ENCODE measurements around the gene OBSL1.
A peak's percentile ranks its signal among the peaks of the same experiment; 100 is the strongest.

Gene OBSL1

DNA sequence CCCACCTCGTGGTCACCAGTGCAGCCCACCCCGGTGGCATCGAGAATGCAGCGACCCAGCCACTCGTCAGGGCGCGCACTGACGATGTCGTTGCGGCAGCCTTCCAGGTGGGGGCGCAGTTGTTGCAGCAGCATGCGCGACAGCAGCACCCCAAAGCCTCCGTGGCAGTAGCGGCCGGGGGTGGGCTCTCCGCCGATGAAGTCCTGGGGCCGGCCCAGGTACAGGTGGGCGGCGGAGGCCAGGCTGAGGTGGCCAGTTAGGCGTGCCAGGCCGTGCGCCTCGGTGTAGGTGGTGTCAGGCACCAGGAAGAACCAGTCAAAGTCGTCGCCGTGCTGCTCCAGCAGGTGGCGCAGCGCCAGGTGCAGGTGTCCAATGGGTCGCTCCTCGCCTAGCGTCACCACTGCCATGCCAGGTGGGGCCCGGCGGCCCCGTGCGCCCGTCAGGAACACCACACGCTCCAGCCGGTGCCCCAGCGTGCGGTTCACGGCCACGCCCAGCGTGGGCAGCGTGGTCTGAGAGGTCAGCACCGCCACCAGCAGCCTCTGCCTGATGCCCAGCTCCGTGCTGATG lies 29.6 kb downstream of the OBSL1 start:
- Histone ChIP-seq H3K9me3 (ENCODE audit: control insufficient read depth in 2 of 2, low read length in 2 of 2) (no peaks in the 10 kb centered on the region), H3K9ac (ENCODE audit: low read depth in 1 of 2, low read length in 2 of 2) (peak overlapping the region in 1 of 2 donors; percentile 76), H3K4me1 (ENCODE audit: control insufficient read depth in 2 of 2, insufficient read depth in 2 of 2, low read length in 2 of 2) (peaks cover 19 to 23% of the 10 kb centered on the region in 2 donors), H3K36me3 (ENCODE audit: control insufficient read depth in 2 of 2, insufficient read depth in 2 of 2, low read length in 2 of 2) (peaks cover 9 to 16% of the 10 kb centered on the region in 2 donors), H3K4me3 (ENCODE audit: low read length in 2 of 2) (peak overlapping the region; percentile 71 to 79), H3K27me3 (ENCODE audit: control insufficient read depth in 2 of 2, insufficient read depth in 2 of 2, low read length in 2 of 2) (no peaks in the 10 kb centered on the region), H3K27ac (ENCODE audit: low read depth in 2 of 2, low read length in 2 of 2) (peak overlapping the region in 1 of 2 donors; percentile 28)

DNA sequence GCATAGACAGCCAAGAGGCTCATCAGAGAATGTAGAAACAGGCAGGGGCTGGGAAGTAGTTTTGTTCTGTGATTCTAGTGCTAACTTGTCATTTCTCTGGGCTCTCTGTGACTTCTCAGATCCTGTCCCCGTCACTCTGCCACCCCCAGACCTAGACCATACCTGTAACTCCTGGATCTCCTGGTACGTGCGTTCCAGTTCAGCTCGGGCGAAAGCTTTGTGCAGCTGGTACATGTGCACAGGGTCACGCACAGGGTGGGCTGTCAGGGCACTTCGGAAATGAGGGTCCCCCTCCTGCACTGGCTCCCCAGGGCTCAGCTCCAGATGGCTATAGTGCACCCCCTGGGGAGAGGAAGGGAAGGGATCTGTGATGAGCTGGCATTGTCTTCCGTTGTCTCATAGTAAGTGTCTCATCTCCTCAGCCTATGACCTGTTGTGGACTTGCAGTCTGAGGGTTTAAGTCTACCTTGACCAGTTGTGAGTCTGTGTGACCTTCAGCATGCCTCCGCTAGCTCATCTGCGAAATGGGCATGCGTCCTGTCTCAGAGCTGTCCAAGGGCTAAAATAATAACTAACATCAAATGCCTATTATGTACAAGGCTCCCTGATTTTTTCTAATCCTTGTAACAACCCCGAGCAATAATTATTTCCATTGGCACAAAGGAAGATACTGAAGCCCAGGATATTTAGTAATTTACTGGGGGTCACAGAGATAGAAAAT lies 30.4 kb downstream of the OBSL1 start:
- H3K4me3 ChIP-seq (ENCODE audit: low read length in 2 of 2) = no peak overlapping the region
- H3K27me3 ChIP-seq (ENCODE audit: control insufficient read depth in 2 of 2, insufficient read depth in 2 of 2, low read length in 2 of 2) = no peaks in the 10 kb centered on the region
- H3K36me3 ChIP-seq (ENCODE audit: control insufficient read depth in 2 of 2, insufficient read depth in 2 of 2, low read length in 2 of 2) = peaks cover 9 to 16% of the 10 kb centered on the region in 2 donors
- H3K9me3 ChIP-seq (ENCODE audit: control insufficient read depth in 2 of 2, low read length in 2 of 2) = no peaks in the 10 kb centered on the region
- H3K9ac ChIP-seq (ENCODE audit: low read depth in 1 of 2, low read length in 2 of 2) = no peak overlapping the region
- peaks cover 19 to 23% of the 10 kb centered on the region in 2 donors for H3K4me1 ChIP-seq (ENCODE audit: control insufficient read depth in 2 of 2, insufficient read depth in 2 of 2, low read length in 2 of 2)
- no peak overlapping the region for H3K27ac ChIP-seq (ENCODE audit: low read depth in 2 of 2, low read length in 2 of 2)

- Histone ChIP-seq H3K4me3 (ENCODE audit: low read length in 2 of 2) (no peak overlapping the region), H3K9me3 (ENCODE audit: control insufficient read depth in 2 of 2, low read length in 2 of 2) (no peaks in the 10 kb centered on the region), H3K4me1 (ENCODE audit: control insufficient read depth in 2 of 2, insufficient read depth in 2 of 2, low read length in 2 of 2) (peaks cover 19 to 23% of the 10 kb centered on the region in 2 donors), H3K36me3 (ENCODE audit: control insufficient read depth in 2 of 2, insufficient read depth in 2 of 2, low read length in 2 of 2) (peaks cover 9 to 16% of the 10 kb centered on the region in 2 donors), H3K9ac (ENCODE audit: low read depth in 1 of 2, low read length in 2 of 2) (no peak overlapping the region), H3K27ac (ENCODE audit: low read depth in 2 of 2, low read length in 2 of 2) (no peak overlapping the region), H3K27me3 (ENCODE audit: control insufficient read depth in 2 of 2, insufficient read depth in 2 of 2, low read length in 2 of 2) (no peaks in the 10 kb centered on the region)
These were observed 31.2 kb downstream of the OBSL1 start for GRCh38 chr2:219539926-219540678.

DNA sequence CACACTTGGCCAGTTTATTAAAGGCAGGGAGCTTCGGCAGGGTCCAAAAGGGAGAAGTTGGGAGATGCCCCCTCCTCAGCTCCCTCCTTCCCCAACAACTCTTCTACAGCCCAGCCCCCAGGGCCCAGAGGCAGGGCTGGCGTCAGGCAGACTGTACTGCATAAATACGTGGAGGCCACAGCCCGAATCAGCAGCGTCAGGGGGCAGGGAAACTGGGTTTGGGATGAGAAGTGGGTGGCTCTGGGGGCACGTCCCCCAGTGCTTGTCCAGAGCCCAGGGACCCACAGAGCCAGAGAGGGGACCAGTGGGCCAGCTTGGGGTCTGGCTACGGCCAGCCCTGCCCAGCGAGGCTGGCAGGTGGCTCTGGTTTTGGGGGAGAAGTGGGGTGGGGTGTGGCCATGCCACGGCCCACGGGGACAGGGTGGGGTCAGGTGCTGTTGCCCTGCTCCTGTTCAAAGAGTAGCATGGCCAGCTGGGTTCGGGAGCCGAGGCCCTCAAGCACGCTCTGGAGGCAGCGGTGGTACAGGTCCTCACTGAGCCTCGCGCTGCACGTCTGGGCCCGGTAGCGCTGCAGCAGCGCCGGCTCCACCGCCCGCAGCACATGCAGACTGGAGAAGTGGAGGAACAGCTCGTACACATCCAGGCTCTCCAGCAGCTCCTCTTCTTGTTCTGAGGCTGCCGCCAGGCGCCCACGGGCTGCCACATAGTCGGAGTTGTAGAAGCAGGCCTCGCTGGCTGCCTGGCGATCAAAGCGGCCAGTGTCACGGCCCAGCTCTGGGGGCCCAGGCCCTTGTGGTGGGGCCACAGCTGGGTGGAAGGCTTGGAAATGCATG lies 32.2 kb downstream of the OBSL1 start:
- H3K9me3 ChIP-seq (ENCODE audit: control insufficient read depth in 2 of 2, low read length in 2 of 2) = no peaks in the 10 kb centered on the region
- no peaks in the 10 kb centered on the region for H3K27me3 ChIP-seq (ENCODE audit: control insufficient read depth in 2 of 2, insufficient read depth in 2 of 2, low read length in 2 of 2)
- H3K27ac ChIP-seq (ENCODE audit: low read depth in 2 of 2, low read length in 2 of 2) = no peak overlapping the region

GRCh38 chr2:219538504-219538951 lies 32.8 kb downstream of the OBSL1 start:
- H3K9me3 ChIP-seq (ENCODE audit: control insufficient read depth in 2 of 2, low read length in 2 of 2) = no peaks in the 10 kb centered on the region
- no peak overlapping the region for H3K4me3 ChIP-seq (ENCODE audit: low read length in 2 of 2)
- H3K9ac ChIP-seq (ENCODE audit: low read depth in 1 of 2, low read length in 2 of 2) = no peak overlapping the region
- H3K36me3 ChIP-seq (ENCODE audit: control insufficient read depth in 2 of 2, insufficient read depth in 2 of 2, low read length in 2 of 2) = peaks cover 9 to 16% of the 10 kb centered on the region in 2 donors
- H3K27ac ChIP-seq (ENCODE audit: low read depth in 2 of 2, low read length in 2 of 2) = no peak overlapping the region
- peaks cover 12 to 18% of the 10 kb centered on the region in 2 donors for H3K4me1 ChIP-seq (ENCODE audit: control insufficient read depth in 2 of 2, insufficient read depth in 2 of 2, low read length in 2 of 2)
- no peaks in the 10 kb centered on the region for H3K27me3 ChIP-seq (ENCODE audit: control insufficient read depth in 2 of 2, insufficient read depth in 2 of 2, low read length in 2 of 2)

More for the DNA sequence above, 32.2 kb downstream of the OBSL1 start:
- no peak overlapping the region for H3K9ac ChIP-seq (ENCODE audit: low read depth in 1 of 2, low read length in 2 of 2)
- no peak overlapping the region for H3K4me3 ChIP-seq (ENCODE audit: low read length in 2 of 2)
- peaks cover 13 to 19% of the 10 kb centered on the region in 2 donors for H3K4me1 ChIP-seq (ENCODE audit: control insufficient read depth in 2 of 2, insufficient read depth in 2 of 2, low read length in 2 of 2)
- H3K36me3 ChIP-seq (ENCODE audit: control insufficient read depth in 2 of 2, insufficient read depth in 2 of 2, low read length in 2 of 2) = peaks cover 9 to 16% of the 10 kb centered on the region in 2 donors

- Histone ChIP-seq H3K27me3 (ENCODE audit: control insufficient read depth in 2 of 2, insufficient read depth in 2 of 2, low read length in 2 of 2) (peaks cover 0 to under 1% of the 10 kb centered on the region in 2 donors), H3K27ac (ENCODE audit: low read depth in 2 of 2, low read length in 2 of 2) (no peak overlapping the region), H3K4me1 (ENCODE audit: control insufficient read depth in 2 of 2, insufficient read depth in 2 of 2, low read length in 2 of 2) (peaks cover 10 to 14% of the 10 kb centered on the region in 2 donors), H3K4me3 (ENCODE audit: low read length in 2 of 2) (no peak overlapping the region), H3K36me3 (ENCODE audit: control insufficient read depth in 2 of 2, insufficient read depth in 2 of 2, low read length in 2 of 2) (peaks cover 9 to 16% of the 10 kb centered on the region in 2 donors), H3K9me3 (ENCODE audit: control insufficient read depth in 2 of 2, low read length in 2 of 2) (no peaks in the 10 kb centered on the region), H3K9ac (ENCODE audit: low read depth in 1 of 2, low read length in 2 of 2) (no peak overlapping the region)
These were observed 33.5 kb downstream of the OBSL1 start for GRCh38 chr2:219537657-219538488.

DNA sequence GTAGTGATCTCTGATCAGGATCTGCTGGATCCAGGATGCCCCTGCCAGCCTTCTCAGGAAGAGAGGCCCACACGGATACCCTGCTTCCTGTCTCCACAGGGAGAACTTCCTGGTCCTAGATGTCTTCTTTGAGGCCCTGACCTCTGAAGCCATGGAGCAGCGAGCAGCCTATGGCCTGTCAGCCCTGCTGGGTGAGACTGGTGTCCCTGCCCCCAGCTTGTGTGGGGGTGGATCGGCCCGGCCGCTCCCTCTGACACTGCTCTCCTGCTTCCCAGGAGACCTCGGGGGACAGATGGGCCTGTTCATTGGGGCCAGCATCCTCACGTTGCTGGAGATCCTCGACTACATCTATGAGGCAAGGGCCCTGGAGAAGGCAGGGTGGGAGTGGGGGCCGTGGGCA lies 34.4 kb downstream of the OBSL1 start:
- peaks cover 2 to 5% of the 10 kb centered on the region in 2 donors for H3K4me1 ChIP-seq (ENCODE audit: control insufficient read depth in 2 of 2, insufficient read depth in 2 of 2, low read length in 2 of 2)
- peaks cover 0 to 5% of the 10 kb centered on the region in 2 donors for H3K27me3 ChIP-seq (ENCODE audit: control insufficient read depth in 2 of 2, insufficient read depth in 2 of 2, low read length in 2 of 2)
- no peak overlapping the region for H3K9ac ChIP-seq (ENCODE audit: low read depth in 1 of 2, low read length in 2 of 2)
- peaks cover 9 to 16% of the 10 kb centered on the region in 2 donors for H3K36me3 ChIP-seq (ENCODE audit: control insufficient read depth in 2 of 2, insufficient read depth in 2 of 2, low read length in 2 of 2)
- no peak overlapping the region for H3K27ac ChIP-seq (ENCODE audit: low read depth in 2 of 2, low read length in 2 of 2)
- H3K4me3 ChIP-seq (ENCODE audit: low read length in 2 of 2) = no peak overlapping the region
- no peaks in the 10 kb centered on the region for H3K9me3 ChIP-seq (ENCODE audit: control insufficient read depth in 2 of 2, low read length in 2 of 2)

- H3K9ac ChIP-seq (ENCODE audit: low read depth in 1 of 2, low read length in 2 of 2) = no peak overlapping the region
- H3K9me3 ChIP-seq (ENCODE audit: control insufficient read depth in 2 of 2, low read length in 2 of 2) = no peaks in the 10 kb centered on the region
- no peak overlapping the region for H3K27ac ChIP-seq (ENCODE audit: low read depth in 2 of 2, low read length in 2 of 2)
- H3K27me3 ChIP-seq (ENCODE audit: control insufficient read depth in 2 of 2, insufficient read depth in 2 of 2, low read length in 2 of 2) = peaks cover 4 to 5% of the 10 kb centered on the region in 2 donors
- H3K4me1 ChIP-seq (ENCODE audit: control insufficient read depth in 2 of 2, insufficient read depth in 2 of 2, low read length in 2 of 2) = peaks cover 0 to 1% of the 10 kb centered on the region in 2 donors
- H3K4me3 ChIP-seq (ENCODE audit: low read length in 2 of 2) = no peak overlapping the region
- peaks cover 8 to 16% of the 10 kb centered on the region in 2 donors for H3K36me3 ChIP-seq (ENCODE audit: control insufficient read depth in 2 of 2, insufficient read depth in 2 of 2, low read length in 2 of 2)
These were observed 34.9 kb downstream of the OBSL1 start for GRCh38 chr2:219536425-219536824.
